Fibroblast of pulmonary artery (primary cell): ENCODE results near the gene PTPRM.
"Not testable (repeated sequence)": the region's sequence is repeated elsewhere in the genome, so short reads cannot be mapped to it uniquely, and the experiment has no call there.

Source experiments
- DNase-seq: peaks from one replicate; pipeline ENCODE4 v3.0.0-alpha.2; 2010; ENCODE audit warnings: low read depth
- H3K4me3 ChIP-seq: replicated peaks from 2 replicates; pipeline ENCODE4 v1.5.1; 2011; ENCODE audit warnings: low read depth, mild to moderate bottlenecking, control low read depth, low read length, moderate library complexity
- TF ChIP-seq, protein P1 (sequence below): IDR thresholded peaks from 2 replicates; pipeline ENCODE4 v1.5.1; 2011; ENCODE audit warnings: mild to moderate bottlenecking, control low read depth, low read length, inconsistent platforms; ENCODE audit errors: missing control alignments

PTPRM gene

DNA sequence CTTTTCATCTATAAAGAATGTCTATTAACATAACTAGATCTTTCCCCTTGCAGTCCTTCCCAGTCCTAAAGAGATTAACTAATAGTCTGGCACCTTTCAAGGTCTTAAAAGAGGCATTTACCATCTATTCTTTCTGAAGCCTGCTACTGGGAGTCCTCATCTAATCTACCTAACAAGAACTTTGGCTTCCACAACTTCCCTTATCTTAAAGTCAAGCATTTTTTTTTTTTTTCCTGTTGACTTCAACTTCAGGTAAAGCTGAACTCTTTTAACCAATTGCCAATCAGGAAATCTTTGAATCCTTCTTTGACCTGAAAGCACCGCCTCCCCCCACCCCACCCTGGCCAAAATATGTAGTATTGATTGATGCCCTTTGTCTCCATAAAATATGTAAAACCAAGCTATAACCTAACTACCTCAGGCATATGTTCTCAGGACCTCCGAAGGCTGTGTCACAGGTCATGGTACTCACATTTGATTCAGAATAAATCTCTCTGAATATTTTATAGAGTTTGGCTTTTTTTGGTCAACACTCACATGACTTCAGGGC is 168.6 kb downstream of the PTPRM start:
- DNase-seq = no peak
- no peak overlapping the region for H3K4me3 ChIP-seq
- TF ChIP-seq, protein P1, sequence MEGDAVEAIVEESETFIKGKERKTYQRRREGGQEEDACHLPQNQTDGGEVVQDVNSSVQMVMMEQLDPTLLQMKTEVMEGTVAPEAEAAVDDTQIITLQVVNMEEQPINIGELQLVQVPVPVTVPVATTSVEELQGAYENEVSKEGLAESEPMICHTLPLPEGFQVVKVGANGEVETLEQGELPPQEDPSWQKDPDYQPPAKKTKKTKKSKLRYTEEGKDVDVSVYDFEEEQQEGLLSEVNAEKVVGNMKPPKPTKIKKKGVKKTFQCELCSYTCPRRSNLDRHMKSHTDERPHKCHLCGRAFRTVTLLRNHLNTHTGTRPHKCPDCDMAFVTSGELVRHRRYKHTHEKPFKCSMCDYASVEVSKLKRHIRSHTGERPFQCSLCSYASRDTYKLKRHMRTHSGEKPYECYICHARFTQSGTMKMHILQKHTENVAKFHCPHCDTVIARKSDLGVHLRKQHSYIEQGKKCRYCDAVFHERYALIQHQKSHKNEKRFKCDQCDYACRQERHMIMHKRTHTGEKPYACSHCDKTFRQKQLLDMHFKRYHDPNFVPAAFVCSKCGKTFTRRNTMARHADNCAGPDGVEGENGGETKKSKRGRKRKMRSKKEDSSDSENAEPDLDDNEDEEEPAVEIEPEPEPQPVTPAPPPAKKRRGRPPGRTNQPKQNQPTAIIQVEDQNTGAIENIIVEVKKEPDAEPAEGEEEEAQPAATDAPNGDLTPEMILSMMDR = no peak

DNA sequence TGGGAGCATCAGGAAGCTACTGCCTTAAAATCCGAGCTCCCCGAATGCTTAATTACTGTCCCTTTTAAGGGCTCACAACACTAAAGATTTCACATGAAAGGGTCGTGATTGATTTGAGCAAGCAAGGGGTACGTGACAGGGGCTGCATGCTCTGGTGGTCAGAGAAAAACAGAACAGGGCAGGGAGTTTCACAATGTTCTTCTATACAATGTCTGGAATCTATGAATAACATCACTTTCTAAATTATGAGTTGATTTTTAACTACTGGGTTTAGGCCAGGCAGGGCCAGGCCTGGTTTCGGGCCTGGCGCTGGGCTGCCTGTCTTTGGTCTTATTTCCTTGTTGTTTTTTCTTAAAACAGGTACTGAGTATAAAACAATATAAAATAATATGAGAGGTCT is 169.4 kb downstream of the PTPRM start:
- not testable (repeated sequence) for H3K4me3 ChIP-seq, DNase-seq

DNA sequence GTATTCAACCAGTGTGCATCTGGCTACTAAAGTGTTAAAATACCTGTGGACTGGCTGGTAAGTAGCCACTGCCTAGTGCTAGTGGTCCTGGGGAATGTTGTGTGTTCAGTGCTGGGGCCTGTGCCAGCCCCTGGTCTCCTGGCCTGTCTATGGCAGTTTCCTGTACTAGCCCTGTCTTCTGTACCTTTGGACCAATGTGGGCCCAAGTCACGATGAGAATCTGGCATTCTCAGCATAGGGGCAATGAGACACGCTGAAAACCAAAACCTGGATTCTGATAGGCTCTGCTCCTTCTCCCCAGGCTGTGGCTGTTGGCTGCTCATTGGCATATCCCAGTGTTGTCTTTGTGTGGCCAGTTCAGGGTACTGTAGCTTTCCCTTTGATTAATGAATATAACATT is 170.4 kb downstream of the PTPRM start:
- no peak for DNase-seq
- H3K4me3 ChIP-seq = no peak overlapping the region
- TF ChIP-seq, protein P1 = no peak

DNA sequence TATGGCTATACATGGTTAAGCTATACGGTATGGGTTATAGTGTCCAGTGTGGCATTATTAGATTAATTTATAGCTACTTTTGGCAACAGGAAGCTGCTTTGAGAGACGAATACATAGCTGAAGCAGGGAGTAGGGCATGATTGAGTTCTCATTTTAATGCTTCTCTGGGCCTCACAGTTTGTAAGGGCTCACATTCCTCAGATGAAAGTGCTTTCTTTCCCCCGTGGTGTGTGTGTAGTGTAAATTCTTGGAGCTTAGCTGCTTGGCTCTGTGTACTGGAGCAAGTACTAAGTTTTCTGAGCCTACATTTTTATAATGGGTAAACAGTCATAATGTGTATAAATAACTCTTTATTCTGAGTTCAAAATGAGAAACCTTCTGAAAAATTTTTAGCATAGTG is 173.7 kb downstream of the PTPRM start:
- H3K4me3 ChIP-seq = no peak overlapping the region
- no peak for DNase-seq
- TF ChIP-seq, protein P1 = no peak

DNA sequence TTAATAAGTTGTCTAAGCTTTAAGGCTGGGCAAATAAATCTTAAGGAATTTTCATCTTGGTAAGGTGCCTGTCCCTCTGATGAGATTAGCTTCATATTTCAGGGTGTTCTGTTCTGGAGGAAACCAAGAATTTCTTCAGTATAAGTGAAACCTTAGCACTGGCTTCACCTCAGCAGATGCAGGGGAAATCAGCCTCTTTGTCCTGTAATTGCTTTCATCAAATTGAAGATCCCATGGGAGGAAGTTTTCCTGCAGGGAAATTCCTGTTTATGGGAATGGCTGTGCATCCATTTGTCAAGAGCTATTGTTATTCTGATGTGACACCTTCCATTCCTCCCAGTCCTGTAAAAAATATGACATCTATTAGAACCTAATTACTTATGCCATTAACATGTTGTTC is 174.5 kb downstream of the PTPRM start:
- no peak for DNase-seq
- TF ChIP-seq, protein P1 = no peak
- H3K4me3 ChIP-seq = no peak overlapping the region

DNA sequence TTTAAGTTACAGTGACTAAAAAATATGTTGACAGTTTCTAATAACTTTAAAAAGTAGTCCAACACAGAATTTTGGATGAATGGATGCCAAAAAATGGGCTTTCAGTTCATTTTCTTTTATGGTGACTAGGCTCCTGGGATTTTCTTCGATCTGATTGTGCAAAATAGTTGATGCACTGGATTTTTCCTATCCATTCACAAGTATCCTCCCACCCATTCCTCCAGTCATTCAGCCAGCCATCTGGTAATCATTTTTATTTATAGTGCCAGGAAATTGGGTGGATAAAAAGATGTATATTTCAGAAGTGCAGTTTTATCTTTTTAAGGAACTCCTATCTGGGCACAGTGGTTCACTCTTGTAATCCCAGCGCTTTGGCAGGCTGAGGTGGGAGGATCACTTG is 175.1 kb downstream of the PTPRM start:
- TF ChIP-seq, protein P1 = no peak
- no peak for DNase-seq
- no peak overlapping the region for H3K4me3 ChIP-seq

DNA sequence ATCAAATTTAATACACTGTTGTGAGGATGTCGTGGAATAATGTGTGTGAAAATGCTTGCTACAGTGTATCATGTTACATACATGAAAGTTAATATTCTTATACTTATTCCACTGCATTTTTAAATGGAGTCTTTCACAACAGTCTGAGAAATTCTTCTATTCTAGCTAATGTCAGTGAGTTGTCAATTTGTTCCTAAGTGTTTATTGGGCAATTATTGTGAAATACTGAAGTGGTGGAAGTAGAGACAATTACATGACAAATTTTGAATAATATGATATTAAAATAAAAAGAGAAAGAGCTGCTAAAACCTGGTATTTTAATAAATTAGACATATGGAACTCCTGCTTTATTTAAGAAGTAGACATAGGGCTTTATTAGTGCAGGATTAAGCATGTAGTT is 176.1 kb downstream of the PTPRM start:
- TF ChIP-seq, protein P1 = no peak
- no peak overlapping the region for H3K4me3 ChIP-seq
- no peak for DNase-seq

DNA sequence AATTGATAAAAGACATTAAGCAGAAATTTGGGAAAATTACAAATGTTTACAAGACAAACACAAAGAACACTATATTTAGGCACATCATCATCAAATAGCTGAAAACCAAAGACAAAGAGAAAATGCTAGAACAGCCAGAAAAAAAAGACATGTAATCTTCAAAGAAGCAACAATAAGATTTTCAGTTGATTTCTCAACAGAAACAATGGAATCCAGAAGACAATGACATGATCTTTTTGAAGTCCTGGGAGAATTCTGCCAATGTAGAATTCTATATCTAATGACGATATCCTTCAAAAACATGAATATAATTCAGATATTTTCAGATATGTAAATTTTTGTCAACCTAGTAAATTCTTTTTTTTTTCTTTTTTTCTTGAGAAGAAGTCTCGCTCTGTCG is 179.0 kb downstream of the PTPRM start:
- no peak overlapping the region for H3K4me3 ChIP-seq
- TF ChIP-seq, protein P1 = no peak
- no peak for DNase-seq
